K562 (cell line): Measurements from ENCODE around the gene KCNAB1. TPM values are rescaled to one million over a fixed set of nuclear protein-coding genes. Genes with fewer than 3 reads are reported as not detected.

Experiments
- BCOR ChIP-seq: fragments of 450-650 bp; IDR thresholded peaks from 2 replicates; pipeline ENCODE4 v1.6.1; 2016
- DDX20 ChIP-seq: fragments of 450-650 bp; IDR thresholded peaks from 2 replicates; pipeline ENCODE4 v1.6.1; 2016; ENCODE audit warnings: missing genetic modification characterization, low read depth, mild to moderate bottlenecking, missing compliant biosample characterization, moderate library complexity
- ELF4 ChIP-seq: fragments of 450-650 bp; formaldehyde crosslinking; IDR thresholded peaks from 2 replicates; pipeline ENCODE4 v1.4.0; 2022; ENCODE audit warnings: missing genetic modification characterization
- GATAD2B ChIP-seq: fragments of 450-650 bp; IDR thresholded peaks from 2 replicates; pipeline ENCODE4 v1.6.1; 2017; ENCODE audit warnings: mild to moderate bottlenecking, borderline replicate concordance
- HOXB6 ChIP-seq: fragments of 250-450 bp; sonication (Bioruptor Pico); IDR thresholded peaks from 2 replicates; pipeline ENCODE4 v1.5.1; 2022; ENCODE audit warnings: mild to moderate bottlenecking, borderline replicate concordance
- MAFF ChIP-seq: IDR thresholded peaks from 2 replicates; pipeline ENCODE4 v1.6.1; 2012; ENCODE audit warnings: low read length, improper control_type of control experiment
- PRMT5 ChIP-seq: sonication (generic); formaldehyde crosslinking; IDR thresholded peaks from 2 replicates; pipeline ENCODE4 v1.5.0; 2020; ENCODE audit warnings: missing genetic modification reagents
- RAD21 ChIP-seq, 2 experiments: fragments of 250-450 bp in 1 of 2; fragments of 450-650 bp in 1 of 2; sonication (Bioruptor Pico) in 1 of 2; formaldehyde crosslinking in 1 of 2; IDR thresholded peaks in 1 of 2; conservative IDR thresholded peaks in 1 of 2; 2 replicates each; pipeline versions ENCODE4 v1.4.0 to v1.8.0; 2020 to 2022; ENCODE audit warnings: mild to moderate bottlenecking in 2 of 2, moderate library complexity in 1 of 2
- TBP ChIP-seq: optimal IDR thresholded peaks from 2 replicates; pipeline ENCODE3; 2011; ENCODE audit warnings: low read depth, low read length, improper control_type of control experiment
- ZBTB9 ChIP-seq: fragments of 450-650 bp; formaldehyde crosslinking; IDR thresholded peaks from 2 replicates; pipeline ENCODE4 v1.4.0; 2020; ENCODE audit warnings: mild to moderate bottlenecking, moderate library complexity
- ZNF445 ChIP-seq: fragments of 250-450 bp; sonication (Bioruptor Pico); IDR thresholded peaks from 2 replicates; pipeline ENCODE4 v1.4.0; 2020; ENCODE audit warnings: low read depth, mild to moderate bottlenecking, moderate library complexity
- polyA plus RNA-seq, 8 experiments: library from polyadenylated mRNA; depleted of rRNA in 4 of 8; stranded (reverse) in 5 of 8; unstranded in 3 of 8; fragments of >200 nt; fragmentation: Nextera tagmentation in 2 of 8; fragmentation: Illumina TruSeq in 1 of 8; extraction: Ambion mirVana in 2 of 8; extraction: Trizol in 1 of 8; gene quantifications; 2 replicates each; pipeline versions ENCODE4 v1.2.1 to v1.2.3, GENCODE V29; 2011 to 2014; ENCODE audit warnings: inconsistent platforms in 1 of 8, missing spikeins in 1 of 8
- total RNA-seq, 7 experiments: library from RNA; depleted of rRNA in 6 of 7; stranded (reverse); fragments of >200 nt in 6 of 7; fragmentation: Illumina TruSeq in 2 of 7; extraction: Trizol in 2 of 7; gene quantifications; 2 replicates each; pipeline versions ENCODE4 v1.2.1 to v1.2.3, GENCODE V29; 2011 to 2021; ENCODE audit warnings: low replicate concordance in 1 of 7

KCNAB1 gene
- total and polyA plus RNA-seq, 9 of the 15 experiments (the other 6 are each of a cell fraction or from before 2014, with no cell fraction given), result 0.14 to 1.2 (median 0.51) TPM

GRCh38 chr3:156150434-156151066 is 30.2 kb downstream of the KCNAB1 start (continued):
- TF ChIP-seq MAFF (no peak), TBP (no peak), HOXB6 (CRISPR knock-in tag) (no peak), PRMT5 (CRISPR knock-in tag) (no peak), ZNF445 (CRISPR knock-in tag) (no peak), BCOR (no peak), ELF4 (CRISPR knock-in tag) (no peak), RAD21 (CRISPR knock-in tag; conservative IDR thresholded peaks at IDR 0.05 in 1 of 2, IDR thresholded peaks at IDR 0.05 in 1 of 2) (peak; percentile 90 to 93), ZBTB9 (CRISPR knock-in tag) (no peak), DDX20 (tag) (no peak), GATAD2B (no peak)
- TF ChIP-seq, all 486 proteins: peak for 7
